Esophagus squamous epithelium (tissue), 4 donors: ENCODE data around the gene THRA.

Source experiments
- CTCF ChIP-seq, 6 experiments: fragments of 450-650 bp in 4 of 6; fragments of 200-600 bp in 2 of 6; sonication (generic) in 2 of 6; IDR thresholded peaks; one replicate each; pipeline ENCODE4 v1.5.1; 2016 to 2019; ENCODE audit warnings: antibody characterized with exemption in 6 of 6, mild to moderate bottlenecking in 4 of 6, moderate library complexity in 4 of 6
- POLR2A ChIP-seq, 4 donors: fragments of 450-650 bp; IDR thresholded peaks; one replicate each; pipeline ENCODE4 v1.6.1; 2017; ENCODE audit warnings: antibody characterized with exemption in 4 of 4, mild to moderate bottlenecking in 4 of 4, moderate library complexity in 3 of 4

- no peak for TF ChIP-seq POLR2A (IDR thresholded peaks at IDR 0.05)
- TF ChIP-seq CTCF (IDR thresholded peaks at IDR 0.05), result no peak
Observed at GRCh38 chr17:40104594-40105486, 42.1 kb downstream of the THRA start.
